Lung (tissue), 12 donors: Measurements from ENCODE around the gene DOP1B. TPM values are rescaled to one million over a fixed set of nuclear protein-coding genes. Genes with fewer than 3 reads are reported as not detected.

Experiments
- ATAC-seq: fragments of 200-7000 bp; cut with Tn5 transposase; one replicate; pipeline ENCODE4 v1.9.1; 2020; ENCODE audit warnings: moderate number of reproducible peaks; ENCODE audit not compliant: insufficient read depth, low FRiP score
- DNase-seq, 3 donors: peaks; one replicate each; pipeline ENCODE4 v3.0.0-alpha.2; 2013 to 2017
- H3K27ac ChIP-seq, 2 donors: one replicate each; pipeline ENCODE4 v1.5.1; 2013; ENCODE audit warnings: mild to moderate bottlenecking in 2 of 2, moderate library complexity in 2 of 2, control low read depth in 1 of 2, inconsistent platforms in 1 of 2, low read depth in 1 of 2, low read length in 1 of 2
- H3K27me3 ChIP-seq, 3 donors: one replicate each; pipeline ENCODE4 v1.5.1; 2013; ENCODE audit warnings: low read length in 2 of 3; ENCODE audit not compliant: control insufficient read depth in 3 of 3, insufficient read depth in 3 of 3
- H3K36me3 ChIP-seq, 4 donors: one replicate each; pipeline ENCODE4 v1.5.1; 2013; ENCODE audit warnings: low read length in 4 of 4, mild to moderate bottlenecking in 1 of 4, moderate library complexity in 1 of 4; ENCODE audit not compliant: control insufficient read depth in 4 of 4, insufficient read depth in 4 of 4
- H3K4me1 ChIP-seq, 5 donors: one replicate each; pipeline ENCODE4 v1.5.1; 2013; ENCODE audit warnings: low read length in 5 of 5, mild to moderate bottlenecking in 2 of 5, moderate library complexity in 1 of 5; ENCODE audit not compliant: control insufficient read depth in 5 of 5, insufficient read depth in 5 of 5
- H3K4me3 ChIP-seq: one replicate; pipeline ENCODE4 v1.5.1; 2013; ENCODE audit warnings: mild to moderate bottlenecking, control low read depth, moderate library complexity
- H3K9ac ChIP-seq, 2 donors: one replicate each; pipeline ENCODE4 v1.5.1; 2013; ENCODE audit warnings: low read length in 2 of 2, control low read depth in 1 of 2; ENCODE audit not compliant: insufficient read depth in 1 of 2
- H3K9me3 ChIP-seq, 4 donors: one replicate each; pipeline ENCODE4 v1.5.1; 2013; ENCODE audit warnings: low read length in 3 of 4, mild to moderate bottlenecking in 1 of 4, moderate library complexity in 1 of 4; ENCODE audit not compliant: control insufficient read depth in 4 of 4, insufficient read depth in 3 of 4
- WGBS, 2 donors: extraction: QIAGEN DNeasy Blood & Tissue Kit; methylation state at CpG; one replicate each; pipeline ENCODE4 v1.1.7; 2013; 5-methylcytosine and 5-hydroxymethylcytosine counted together
- polyA plus RNA-seq, 2 donors: library from polyadenylated mRNA; stranded (reverse); fragments of 200-250 nt; gene quantifications; one replicate each; pipeline ENCODE4 v1.2.1, GENCODE V29; 2013
- total RNA-seq, 2 donors: library from RNA; depleted of rRNA in 1 of 2; stranded (reverse); fragments of >200 nt in 1 of 2; gene quantifications; one replicate each; pipeline ENCODE4 v1.2.1, GENCODE V29; 2014 to 2021
- TF ChIP-seq, protein P1 (sequence below): IDR thresholded peaks from 2 replicates; pipeline ENCODE4 v1.5.1; 2012; ENCODE audit warnings: mild to moderate bottlenecking; ENCODE audit errors: control extremely low read depth, extremely low read depth
- donor health status: control.
- donor health status: control.
- donor health status: Bipolar disorder and iron deficiency.
- donor health status: healthy.
- donor health status: DM: yes; HTN: yes; CAD: no.

DOP1B gene
- total and polyA plus RNA-seq, 4 donors, result 5.2 to 23.7 (median 11.2) TPM

DNA sequence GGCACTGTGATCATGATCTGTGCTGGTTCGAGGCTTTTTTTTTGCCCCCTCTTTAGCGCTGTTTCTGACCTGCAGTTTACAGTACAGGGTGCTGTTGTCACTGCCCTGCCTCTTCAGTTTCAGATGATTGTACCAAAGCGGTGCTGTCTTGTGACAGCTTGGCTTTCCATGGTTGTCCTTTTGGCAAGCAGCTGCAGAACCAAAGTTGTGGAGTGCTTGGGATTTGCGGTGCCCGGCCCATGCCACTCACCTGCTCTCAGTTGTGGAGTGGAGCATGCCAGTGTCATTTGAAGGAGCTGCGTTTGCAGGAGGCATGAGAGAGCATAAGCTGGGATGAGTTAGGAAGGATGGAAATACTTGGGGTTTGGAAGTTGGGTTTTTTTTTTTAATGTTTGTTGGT, 48.4 kb downstream of the DOP1B start:
- Histone ChIP-seq H3K36me3 (peaks cover 0 to 11% (median 1%) of the 10 kb centered on the region in 4 donors), H3K27me3 (no peaks in the 10 kb centered on the region), H3K4me1 (no peaks in the 10 kb centered on the region), H3K27ac (no peak overlapping the region), H3K9ac (no peak overlapping the region), H3K9me3 (no peaks in the 10 kb centered on the region), H3K4me3 (no peak overlapping the region)
- TF ChIP-seq, protein P1, sequence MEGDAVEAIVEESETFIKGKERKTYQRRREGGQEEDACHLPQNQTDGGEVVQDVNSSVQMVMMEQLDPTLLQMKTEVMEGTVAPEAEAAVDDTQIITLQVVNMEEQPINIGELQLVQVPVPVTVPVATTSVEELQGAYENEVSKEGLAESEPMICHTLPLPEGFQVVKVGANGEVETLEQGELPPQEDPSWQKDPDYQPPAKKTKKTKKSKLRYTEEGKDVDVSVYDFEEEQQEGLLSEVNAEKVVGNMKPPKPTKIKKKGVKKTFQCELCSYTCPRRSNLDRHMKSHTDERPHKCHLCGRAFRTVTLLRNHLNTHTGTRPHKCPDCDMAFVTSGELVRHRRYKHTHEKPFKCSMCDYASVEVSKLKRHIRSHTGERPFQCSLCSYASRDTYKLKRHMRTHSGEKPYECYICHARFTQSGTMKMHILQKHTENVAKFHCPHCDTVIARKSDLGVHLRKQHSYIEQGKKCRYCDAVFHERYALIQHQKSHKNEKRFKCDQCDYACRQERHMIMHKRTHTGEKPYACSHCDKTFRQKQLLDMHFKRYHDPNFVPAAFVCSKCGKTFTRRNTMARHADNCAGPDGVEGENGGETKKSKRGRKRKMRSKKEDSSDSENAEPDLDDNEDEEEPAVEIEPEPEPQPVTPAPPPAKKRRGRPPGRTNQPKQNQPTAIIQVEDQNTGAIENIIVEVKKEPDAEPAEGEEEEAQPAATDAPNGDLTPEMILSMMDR, result no peak
- 90 to 95% methylated on average over 6 of the region's 6 CpGs for WGBS, 2 donors
- DNase-seq (no peak), ATAC-seq (no peak)

DNA sequence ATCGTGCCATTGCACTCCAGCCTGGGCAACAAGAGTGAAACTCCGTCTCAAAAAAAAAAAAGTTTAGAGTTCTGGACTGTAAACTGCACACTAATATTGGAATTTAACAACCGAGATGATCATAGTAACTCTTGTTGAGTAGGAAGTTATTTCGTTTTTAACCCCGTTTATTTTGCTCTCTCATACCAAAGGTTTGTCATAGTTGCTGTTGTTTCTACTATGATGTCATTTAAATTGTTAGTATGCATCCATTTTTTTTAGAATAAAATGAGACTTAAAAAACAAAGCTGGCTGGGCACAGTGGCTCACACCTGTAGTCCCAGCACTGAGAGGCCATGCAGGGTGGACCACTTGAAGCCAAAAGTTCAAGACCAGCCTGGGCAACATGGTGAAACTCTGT, 49.3 kb downstream of the DOP1B start:
- no peak overlapping the region for H3K9ac ChIP-seq
- ATAC-seq (no peak), DNase-seq (no peak)
- WGBS, 2 donors, result 92 to 94% methylated on average over 5 of the region's 5 CpGs
- H3K27ac ChIP-seq, result no peak overlapping the region
- H3K36me3 ChIP-seq, result peaks cover 0 to 6% (median 1%) of the 10 kb centered on the region in 4 donors
- no peaks in the 10 kb centered on the region for H3K27me3 ChIP-seq
- no peaks in the 10 kb centered on the region for H3K4me1 ChIP-seq
- no peaks in the 10 kb centered on the region for H3K9me3 ChIP-seq
- H3K4me3 ChIP-seq, result no peak overlapping the region
- TF ChIP-seq, protein P1, result no peak

Other genes with a start within 250 kb of the DOP1B start
- 10 to 100 TPM; 20.7 to 30.3 TPM for gene SETD4, start 96.3 kb upstream of the DOP1B start, total RNA-seq
- 10 to 100 TPM in 1 of 2 donors, 1 to 10 TPM in 1; 8.1 to 11.9 TPM for gene SETD4, start 96.3 kb upstream of the DOP1B start, polyA plus RNA-seq
- 10 to 100 TPM; 36.1 to 77.6 TPM for gene CBR1, start 86.8 kb upstream of the DOP1B start, total RNA-seq
- gene CBR1, start 86.8 kb upstream of the DOP1B start, polyA plus RNA-seq, result 100 to 1,000 TPM in 1 of 2 donors, 10 to 100 TPM in 1; 71.3 to 158 TPM
- 1 to 10 TPM in 1 of 2 donors, under 1 TPM in 1; 0.23 to 5.1 TPM for gene CBR3, start 21.7 kb upstream of the DOP1B start, total RNA-seq
- 1 to 10 TPM; 4.2 to 9.0 TPM for gene CBR3, start 21.7 kb upstream of the DOP1B start, polyA plus RNA-seq
- gene MORC3, start 163.4 kb downstream of the DOP1B start, total RNA-seq, result 10 to 100 TPM; 23.0 to 90.3 TPM
- gene MORC3, start 163.4 kb downstream of the DOP1B start, polyA plus RNA-seq, result 10 to 100 TPM; 13.0 to 16.0 TPM
- 1 to 10 TPM; 1.6 to 3.4 TPM for gene CHAF1B, start 228.6 kb downstream of the DOP1B start, total RNA-seq
- gene CHAF1B, start 228.6 kb downstream of the DOP1B start, polyA plus RNA-seq, result 1 to 10 TPM; 1.3 to 1.6 TPM